Measurements from ENCODE around the gene SPDYA. TPM values are rescaled to one million over a fixed set of nuclear protein-coding genes. Genes with fewer than 3 reads are reported as not detected.

The SPDYA gene
- total and polyA plus RNA-seq, 2 of the 13 experiments (the other 11 are each of a cell fraction or from before 2014, with no cell fraction given), result 0.32 to 0.75 TPM

DNA sequence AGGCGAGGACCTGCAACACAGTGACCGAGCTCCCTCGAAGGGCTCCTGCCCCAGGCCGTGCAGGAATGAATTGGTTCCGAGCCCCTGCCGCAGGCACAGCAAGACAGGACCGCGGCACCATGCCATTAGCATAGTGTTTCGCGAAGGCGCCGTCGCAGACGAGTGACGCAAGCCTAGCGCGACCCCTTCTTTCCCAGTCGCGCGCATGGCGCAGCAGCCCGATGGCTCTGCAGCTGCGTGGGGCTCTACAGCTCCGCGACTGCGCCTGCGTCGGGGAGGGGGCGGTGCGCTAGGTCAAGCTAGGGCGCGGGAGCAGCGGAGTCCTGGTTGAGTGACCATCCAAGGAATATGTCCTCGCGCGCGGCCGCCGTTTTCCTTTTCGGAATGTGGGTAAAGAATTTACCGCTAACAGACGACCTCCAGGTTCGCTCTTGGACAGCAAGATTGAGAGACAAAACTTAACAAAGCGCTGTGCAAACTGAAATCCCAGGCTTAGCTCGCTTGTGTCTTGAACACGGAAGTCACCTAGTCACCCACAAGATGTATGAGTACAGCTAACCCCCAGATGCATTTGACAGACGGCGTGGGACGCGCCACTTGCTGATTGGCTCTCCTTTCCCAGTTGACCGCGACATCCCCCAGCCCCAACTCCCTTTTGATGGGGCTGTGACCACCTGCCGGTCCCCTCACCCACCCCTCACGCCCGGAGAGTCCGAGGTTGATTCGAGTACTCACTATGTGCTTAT, 59.7 kb downstream of the SPDYA start, which contains the start of gene TRMT61B (continued):
- TF ChIP-seq ZNF142 (CRISPR knock-in tag; IDR thresholded peaks at IDR 0.05) (peak; percentile 77), U2AF2 (IDR thresholded peaks at IDR 0.05; ENCODE audit: low read depth, low read length) (no peak), ZSCAN30 (CRISPR knock-in tag; IDR thresholded peaks at IDR 0.05) (no peak), SKI (IDR thresholded peaks at IDR 0.05; ENCODE audit: partially characterized antibody) (peak; percentile 54), ZBTB46 (CRISPR knock-in tag; IDR thresholded peaks at IDR 0.05; ENCODE audit: borderline replicate concordance) (no peak), DZIP1 (CRISPR knock-in tag; IDR thresholded peaks at IDR 0.05) (no peak), ELF4 (CRISPR knock-in tag; IDR thresholded peaks at IDR 0.05; ENCODE audit: borderline replicate concordance) (no peak), MXD3 (CRISPR knock-in tag; IDR thresholded peaks at IDR 0.05) (peak; percentile 96; the same call in 1 of the 2 replicates), ZNF143 (CRISPR knock-in tag; IDR thresholded peaks at IDR 0.05) (peak; percentile 79), ZNF274 (CRISPR knock-in tag; IDR thresholded peaks at IDR 0.05) (peak; percentile 89; the same call in 1 of the 2 replicates), HNF4A (CRISPR knock-in tag; IDR thresholded peaks at IDR 0.05) (peak; percentile 58), ZNF484 (CRISPR knock-in tag; IDR thresholded peaks at IDR 0.05; ENCODE audit: borderline replicate concordance, low read depth) (no peak; the same call in 1 of the 2 replicates)
- TF ChIP-seq, protein P1, sequence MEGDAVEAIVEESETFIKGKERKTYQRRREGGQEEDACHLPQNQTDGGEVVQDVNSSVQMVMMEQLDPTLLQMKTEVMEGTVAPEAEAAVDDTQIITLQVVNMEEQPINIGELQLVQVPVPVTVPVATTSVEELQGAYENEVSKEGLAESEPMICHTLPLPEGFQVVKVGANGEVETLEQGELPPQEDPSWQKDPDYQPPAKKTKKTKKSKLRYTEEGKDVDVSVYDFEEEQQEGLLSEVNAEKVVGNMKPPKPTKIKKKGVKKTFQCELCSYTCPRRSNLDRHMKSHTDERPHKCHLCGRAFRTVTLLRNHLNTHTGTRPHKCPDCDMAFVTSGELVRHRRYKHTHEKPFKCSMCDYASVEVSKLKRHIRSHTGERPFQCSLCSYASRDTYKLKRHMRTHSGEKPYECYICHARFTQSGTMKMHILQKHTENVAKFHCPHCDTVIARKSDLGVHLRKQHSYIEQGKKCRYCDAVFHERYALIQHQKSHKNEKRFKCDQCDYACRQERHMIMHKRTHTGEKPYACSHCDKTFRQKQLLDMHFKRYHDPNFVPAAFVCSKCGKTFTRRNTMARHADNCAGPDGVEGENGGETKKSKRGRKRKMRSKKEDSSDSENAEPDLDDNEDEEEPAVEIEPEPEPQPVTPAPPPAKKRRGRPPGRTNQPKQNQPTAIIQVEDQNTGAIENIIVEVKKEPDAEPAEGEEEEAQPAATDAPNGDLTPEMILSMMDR (CRISPR knock-in tag; IDR thresholded peaks at IDR 0.05), result peak; percentile 46

Measured in HepG2 (cell line).